Fibroblast of gingiva (primary cell): Measurements from ENCODE around the gene COL16A1.

ENCODE experiments used
- DNase-seq: peaks from one replicate; pipeline ENCODE4 v3.0.0-alpha.2; 2011; ENCODE audit warnings: low read depth

COL16A1 gene

GRCh38 chr1:31703431-31704270 is at the start of gene COL16A1:
TSS of gene COL16A1 (minus strand) at chr1:31704017. CDS start at chr1:31702193, 1,824 bp downstream.
- DNase-seq, result peak; percentile 86

GRCh38 chr1:31752952-31753475 is 49.2 kb upstream of the COL16A1 start:
- DNase-seq, result no peak

- DNase-seq, result no peak
These were observed 48.4 kb upstream of the COL16A1 start for GRCh38 chr1:31752258-31752657.

GRCh38 chr1:31751822-31752241 is 48.0 kb upstream of the COL16A1 start:
- no peak for DNase-seq

- no peak for DNase-seq
These were observed 47.2 kb upstream of the COL16A1 start for GRCh38 chr1:31750858-31751510.

- no peak for DNase-seq
These were observed 46.2 kb upstream of the COL16A1 start for GRCh38 chr1:31749785-31750735.

GRCh38 chr1:31748365-31748764 is 44.5 kb upstream of the COL16A1 start:
- no peak for DNase-seq

- no peak for DNase-seq
These were observed 43.5 kb upstream of the COL16A1 start for GRCh38 chr1:31747304-31747703.

GRCh38 chr1:31746687-31747086 is 42.9 kb upstream of the COL16A1 start:
- no peak for DNase-seq

GRCh38 chr1:31745946-31746670 is 42.3 kb upstream of the COL16A1 start:
- DNase-seq, result no peak

GRCh38 chr1:31745096-31745945 is 41.5 kb upstream of the COL16A1 start:
- DNase-seq, result peak; percentile 34

- DNase-seq, result no peak
These were observed 40.5 kb upstream of the COL16A1 start for GRCh38 chr1:31744165-31744888.

GRCh38 chr1:31742462-31743212 is 38.8 kb upstream of the COL16A1 start:
- no peak for DNase-seq

- DNase-seq, result no peak
These were observed 35.5 kb upstream of the COL16A1 start for GRCh38 chr1:31739346-31739745.

- DNase-seq, result no peak
These were observed 32.9 kb upstream of the COL16A1 start for GRCh38 chr1:31736675-31737074.

GRCh38 chr1:31735571-31735970 is 31.8 kb upstream of the COL16A1 start:
- DNase-seq, result no peak

- DNase-seq, result no peak
These were observed 30.8 kb upstream of the COL16A1 start for GRCh38 chr1:31734582-31735107.

GRCh38 chr1:31733389-31734219 is 29.8 kb upstream of the COL16A1 start:
- no peak for DNase-seq
